ENCODE results near the gene CTLA4. TPM values are rescaled to one million over a fixed set of nuclear protein-coding genes. Genes with fewer than 3 reads are reported as not detected.

The CTLA4 gene
- total RNA-seq, 3 donors from 2014 or later: 0.64 to 1.8 (median 0.98) TPM

GRCh38 chr2:203855274-203855673 is 12.3 kb upstream of the CTLA4 start:
- TF ChIP-seq POLR2A (IDR thresholded peaks at IDR 0.05) (no peak), CTCF (IDR thresholded peaks at IDR 0.05) (no peak), POLR2AphosphoS5 (IDR thresholded peaks at IDR 0.05) (no peak)
- no peak for DNase-seq (ENCODE audit: low spot score in 2 of 2)
- H3K27me3 ChIP-seq: no peaks in the 10 kb centered on the region
- H3K36me3 ChIP-seq: no peaks in the 10 kb centered on the region
- H3K4me3 ChIP-seq: no peak overlapping the region
- intact Hi-C loops (cut with DNase I; ENCODE audit: low total_unique reads): no loop called here
- no peak overlapping the region for H3K27ac ChIP-seq
- no peaks in the 10 kb centered on the region for H3K4me1 ChIP-seq
- no peaks in the 10 kb centered on the region for H3K9me3 ChIP-seq

GRCh38 chr2:203857656-203858055 is 9.9 kb upstream of the CTLA4 start:
- Histone ChIP-seq H3K27me3 (no peaks in the 10 kb centered on the region), H3K27ac (no peak overlapping the region), H3K9me3 (no peaks in the 10 kb centered on the region), H3K4me3 (no peak overlapping the region), H3K36me3 (no peaks in the 10 kb centered on the region), H3K4me1 (no peaks in the 10 kb centered on the region)
- no peak for DNase-seq (ENCODE audit: low spot score in 2 of 2)
- intact Hi-C loops (cut with DNase I; ENCODE audit: low total_unique reads): no loop called here
- TF ChIP-seq POLR2A (IDR thresholded peaks at IDR 0.05): no peak
- TF ChIP-seq POLR2AphosphoS5 (IDR thresholded peaks at IDR 0.05): no peak
- no peak for TF ChIP-seq CTCF (IDR thresholded peaks at IDR 0.05)

- DNase-seq (ENCODE audit: low spot score in 2 of 2): no peak
- Histone ChIP-seq H3K4me1 (no peaks in the 10 kb centered on the region), H3K9me3 (no peaks in the 10 kb centered on the region), H3K27me3 (no peaks in the 10 kb centered on the region), H3K27ac (no peak overlapping the region), H3K36me3 (no peaks in the 10 kb centered on the region), H3K4me3 (no peak overlapping the region)
- intact Hi-C loops (cut with DNase I; ENCODE audit: low total_unique reads): no loop called here
- TF ChIP-seq CTCF (IDR thresholded peaks at IDR 0.05) (no peak), POLR2A (IDR thresholded peaks at IDR 0.05) (no peak), POLR2AphosphoS5 (IDR thresholded peaks at IDR 0.05) (no peak)
Observed at GRCh38 chr2:203858176-203858575, 9.4 kb upstream of the CTLA4 start.

GRCh38 chr2:203859030-203859789 is 8.4 kb upstream of the CTLA4 start:
- intact Hi-C loops (cut with DNase I; ENCODE audit: low total_unique reads): no loop called here
- Histone ChIP-seq H3K27ac (no peak overlapping the region), H3K4me3 (no peak overlapping the region), H3K36me3 (no peaks in the 10 kb centered on the region), H3K4me1 (no peaks in the 10 kb centered on the region), H3K27me3 (no peaks in the 10 kb centered on the region), H3K9me3 (peaks cover 0 to 3% of the 10 kb centered on the region in 2 donors)
- no peak for TF ChIP-seq CTCF (IDR thresholded peaks at IDR 0.05)
- no peak for TF ChIP-seq POLR2AphosphoS5 (IDR thresholded peaks at IDR 0.05)
- TF ChIP-seq POLR2A (IDR thresholded peaks at IDR 0.05): no peak
- no peak for DNase-seq (ENCODE audit: low spot score in 2 of 2)

- Histone ChIP-seq H3K9me3 (peaks cover 0 to 3% of the 10 kb centered on the region in 2 donors), H3K27ac (no peak overlapping the region), H3K4me1 (no peaks in the 10 kb centered on the region), H3K27me3 (no peaks in the 10 kb centered on the region), H3K36me3 (no peaks in the 10 kb centered on the region), H3K4me3 (no peak overlapping the region)
- intact Hi-C loops (cut with DNase I; ENCODE audit: low total_unique reads): no loop called here
- DNase-seq (ENCODE audit: low spot score in 2 of 2): no peak
- TF ChIP-seq POLR2AphosphoS5 (IDR thresholded peaks at IDR 0.05): no peak
- TF ChIP-seq CTCF (IDR thresholded peaks at IDR 0.05): no peak
- TF ChIP-seq POLR2A (IDR thresholded peaks at IDR 0.05): no peak
Observed at GRCh38 chr2:203861197-203861596, 6.4 kb upstream of the CTLA4 start.
